Measurements from ENCODE around the gene NPC1L1. TPM values are rescaled to one million over a fixed set of nuclear protein-coding genes. Genes with fewer than 3 reads are reported as not detected.

Gene NPC1L1
- total and polyA plus RNA-seq, 2 of the 4 experiments (the other 2 are of a cell fraction), result 0.07 TPM; not detected in 1

DNA sequence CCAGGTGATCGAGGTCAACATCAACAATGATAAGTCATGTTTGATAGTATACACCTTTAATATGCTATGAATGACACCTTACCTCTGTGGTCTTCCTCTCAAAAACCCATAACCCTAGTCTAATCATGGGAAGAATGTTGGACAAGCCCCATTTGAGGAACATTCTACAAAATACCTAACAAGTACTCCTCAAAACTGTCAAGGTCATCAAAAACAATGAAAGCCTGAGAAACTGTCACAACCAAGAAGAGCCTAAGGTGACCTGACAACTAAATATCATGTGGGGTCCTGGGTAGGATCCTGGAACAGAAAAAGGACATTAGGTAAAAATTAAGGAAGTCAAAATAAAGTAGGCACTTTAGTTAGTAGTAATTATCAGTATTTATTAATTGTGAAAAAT is 44.7 kb downstream of the NPC1L1 start:
- ChIA-PET POLR2A (ENCODE audit: unreplicated experiment) (no interaction called here), CTCF (interaction anchor here (0.6 kb wide), 2 partner anchors 148 to 163 kb away, joined by 3 read pairs; no protein-coding TSS in a partner anchor)
- no peak overlapping the region for H2AK9ac ChIP-seq (replicated peaks; ENCODE audit: low read depth, low read length, poor library complexity)
- H3K9ac ChIP-seq (ENCODE audit: low read depth, low read length), result no peak overlapping the region
- no CpG with 5 or more reads among the region's 1 CpG for WGBS, 2 experiments (ENCODE audit: extremely low coverage in 2 of 2, insufficient read length in 1 of 2)
- no TSS peak for BruUV-seq (replicated peaks)
- H3K14ac ChIP-seq (replicated peaks; ENCODE audit: low read depth, low read length), result no peak overlapping the region
- in situ Hi-C loops (cut with MboI; ENCODE audit: low sequenced_read_pairs) (no loop called here), dilution Hi-C loops (cut with HindIII; ENCODE audit: low sequenced_read_pairs, unreplicated experiment) (no loop called here), intact Hi-C loops (cut with micrococcal nuclease) (no loop called here)
- no peak overlapping the region for H3K56ac ChIP-seq (ENCODE audit: extremely low read depth, insufficient read depth, low read length)
- H2BK15ac ChIP-seq (ENCODE audit: low read depth, low read length), result no peak overlapping the region
- no peak overlapping the region for H2BK5ac ChIP-seq (ENCODE audit: low read depth, low read length, poor library complexity, severe bottlenecking)
- H3K4me3 ChIP-seq (ENCODE audit: insufficient read depth, low read depth, low read length), result no peak overlapping the region
- no peak overlapping the region for H3K27ac ChIP-seq (ENCODE audit: insufficient read depth, low read length)
- H2AK5ac ChIP-seq (ENCODE audit: low read depth, low read length), result no peak overlapping the region
- H3K4me1 ChIP-seq (ENCODE audit: control insufficient read depth, insufficient read depth, low read length), result no peaks in the 10 kb centered on the region
- no peaks in the 10 kb centered on the region for H3K9me3 ChIP-seq (ENCODE audit: control insufficient read depth, insufficient read depth, low read length)
- no peak overlapping the region for H4K8ac ChIP-seq (ENCODE audit: low read depth in 2 of 2, low read length in 2 of 2)
- no peak overlapping the region for H3K4me2 ChIP-seq (ENCODE audit: low read depth, low read length)
- H3K36me3 ChIP-seq (ENCODE audit: control insufficient read depth, insufficient read depth, low read length), result no peaks in the 10 kb centered on the region
- H4K20me1 ChIP-seq (ENCODE audit: insufficient read depth, low read length), result no peaks in the 10 kb centered on the region
- H4K91ac ChIP-seq (ENCODE audit: insufficient read depth, low read depth, low read length), result no peak overlapping the region
- H2BK20ac ChIP-seq (ENCODE audit: low read depth, low read length), result no peak overlapping the region
- H3K18ac ChIP-seq (ENCODE audit: low read depth, low read length), result no peak overlapping the region
- no peak overlapping the region for H2BK120ac ChIP-seq (ENCODE audit: low read depth, low read length)
- H2AFZ ChIP-seq (replicated peaks; ENCODE audit: low read length, poor library complexity), result no peak overlapping the region
- no peaks in the 10 kb centered on the region for H3K9me1 ChIP-seq (ENCODE audit: insufficient read depth, low read length)
- no peaks in the 10 kb centered on the region for H3K79me1 ChIP-seq (ENCODE audit: low read depth in 1 of 2, low read length in 2 of 2)
- no peak for TF ChIP-seq RFX5 (IDR thresholded peaks at IDR 0.05; ENCODE audit: low read depth, low read length)
- TF ChIP-seq FOS (IDR thresholded peaks at IDR 0.05; ENCODE audit: low read depth, low read length), result no peak
- no peak for TF ChIP-seq BHLHE40 (IDR thresholded peaks at IDR 0.05; ENCODE audit: low read depth, low read length)
- TF ChIP-seq MAFK (IDR thresholded peaks at IDR 0.05; ENCODE audit: low read depth, low read length), result peak; percentile 64
- DNase-seq, result no peak
- ATAC-seq (ENCODE audit: low read depth), result no peak
- peaks cover 9% of the 10 kb centered on the region for H3K27me3 ChIP-seq (ENCODE audit: control insufficient read depth, insufficient read depth, low read length)
- no peak overlapping the region for H4K5ac ChIP-seq (ENCODE audit: low read depth, low read length)
- H3K4ac ChIP-seq (ENCODE audit: low read depth, low read length), result no peak overlapping the region
- H3K23ac ChIP-seq (ENCODE audit: low read depth, low read length), result no peak overlapping the region
